HG03342 (cell line): Measurements from ENCODE around the gene SEMA5A.

Source experiments
- ATAC-seq: cut with Tn5 transposase; IDR thresholded peaks from one replicate; pipeline ENCODE4 v1.9.1; 2021; ENCODE audit warnings: mild to moderate bottlenecking, moderate library complexity; ENCODE audit not compliant: unreplicated experiment

SEMA5A gene

GRCh38 chr5:9072701-9073100 lies 473.2 kb downstream of the SEMA5A start:
- ATAC-seq: no peak

- no peak for ATAC-seq
Observed at GRCh38 chr5:9071524-9071923, 474.4 kb downstream of the SEMA5A start.

- no peak for ATAC-seq
Observed at GRCh38 chr5:9071074-9071473, 474.8 kb downstream of the SEMA5A start.

DNA sequence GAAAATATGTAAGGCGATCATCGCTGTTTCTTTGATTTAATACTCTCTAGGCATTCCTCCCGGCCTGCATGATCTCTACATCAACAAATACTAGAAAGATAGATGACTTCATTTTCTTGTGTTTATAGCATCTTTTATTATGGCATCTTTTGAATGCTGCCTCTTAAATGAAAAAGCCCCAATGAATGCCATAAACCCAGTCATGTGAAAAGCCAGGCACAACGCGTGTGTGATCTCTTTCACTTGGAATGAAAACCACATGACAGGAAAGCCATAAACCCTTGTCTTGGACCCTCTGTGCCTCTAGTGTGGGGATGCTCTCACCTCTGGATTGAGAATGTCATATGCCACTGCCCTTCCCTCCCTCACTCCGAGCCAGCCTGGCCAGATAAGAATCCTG lies 476.2 kb downstream of the SEMA5A start:
- ATAC-seq: no peak

GRCh38 chr5:9067154-9067553 lies 478.7 kb downstream of the SEMA5A start:
- ATAC-seq: no peak

DNA sequence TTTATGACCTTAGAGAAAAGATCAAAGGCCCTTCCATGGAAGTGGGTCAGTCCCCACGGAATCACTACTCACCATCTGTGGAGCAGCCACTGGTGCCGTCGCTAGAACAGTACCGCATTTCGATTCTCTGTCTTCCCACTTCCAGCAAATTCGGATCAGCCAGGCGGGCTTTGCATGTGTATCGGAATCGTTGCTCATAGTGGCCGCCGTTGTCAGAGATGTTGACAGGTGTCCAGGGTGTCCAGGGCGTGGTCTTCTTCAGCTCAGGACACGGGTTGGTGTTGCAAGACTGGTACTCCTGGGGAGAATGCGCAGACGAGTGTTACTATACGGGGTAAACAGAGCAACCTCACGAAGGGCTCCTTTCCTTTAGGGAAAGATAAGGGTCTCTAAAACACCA lies 479.5 kb downstream of the SEMA5A start:
- ATAC-seq: no peak

DNA sequence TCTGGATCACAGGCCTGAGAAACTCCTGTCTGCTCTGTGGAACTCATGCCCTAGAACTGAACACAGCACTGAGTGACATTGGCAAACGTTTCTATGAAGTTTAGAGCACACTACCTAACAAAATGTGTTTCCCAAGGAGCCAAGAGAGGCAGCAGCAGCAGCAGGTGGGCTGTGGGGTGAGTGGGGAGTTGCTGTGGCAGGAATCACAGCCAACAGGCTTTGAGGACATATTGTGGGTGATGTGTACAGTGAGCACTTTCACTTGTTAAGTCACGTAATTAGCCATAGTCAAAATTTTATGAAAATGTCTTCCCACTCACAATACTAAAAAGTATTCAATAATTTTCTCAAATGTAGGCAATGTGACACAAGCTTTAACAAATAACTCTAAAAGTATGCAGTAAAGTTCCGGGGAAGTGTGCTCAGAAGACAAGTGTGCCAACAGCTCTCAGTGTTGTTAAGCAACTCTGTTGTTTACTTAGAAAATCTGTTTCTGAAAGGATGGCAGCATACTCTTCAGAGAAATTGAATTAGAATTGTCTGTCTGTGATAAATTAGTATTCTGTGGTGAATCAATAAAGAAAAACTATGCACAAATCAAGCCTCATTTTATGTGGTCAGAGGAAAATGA lies 482.1 kb downstream of the SEMA5A start:
- ATAC-seq: no peak

GRCh38 chr5:9062873-9063272 lies 483.0 kb downstream of the SEMA5A start:
- no peak for ATAC-seq

DNA sequence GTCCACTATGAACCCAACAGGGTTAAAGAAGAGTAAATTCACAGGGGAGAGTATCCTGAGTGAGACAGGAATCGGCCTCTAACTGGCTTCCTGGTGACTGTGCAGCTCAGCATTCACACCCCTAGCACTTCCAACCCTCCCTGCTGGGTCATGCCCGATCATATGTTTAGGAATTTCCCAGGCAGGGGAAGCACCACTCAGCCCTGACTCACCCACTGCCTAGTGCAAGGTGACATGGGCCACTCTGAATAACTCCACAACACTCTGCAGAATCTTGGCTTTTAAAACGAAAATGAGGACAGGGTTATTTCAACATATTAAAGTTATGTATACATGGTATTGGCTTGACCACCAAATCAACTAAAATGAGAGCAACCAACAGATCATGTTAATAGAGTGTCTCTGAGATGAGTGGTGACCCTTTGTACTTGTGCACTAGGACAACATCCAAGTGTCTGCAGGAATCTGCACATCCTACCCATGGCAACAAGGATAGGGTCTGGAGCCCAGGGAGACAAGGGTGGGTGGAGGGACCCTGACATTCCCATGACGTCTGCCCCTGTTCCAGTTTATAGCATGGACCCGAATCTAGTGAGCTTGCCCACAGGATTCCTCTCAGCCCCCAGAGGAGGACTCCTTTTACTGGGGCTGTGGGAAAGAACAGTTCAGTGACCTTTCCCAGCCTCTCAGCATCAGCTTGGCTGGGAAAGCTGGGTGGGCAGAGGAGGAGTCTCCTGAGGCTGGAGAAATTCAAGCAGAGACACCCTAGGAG lies 485.8 kb downstream of the SEMA5A start:
- ATAC-seq: no peak

DNA sequence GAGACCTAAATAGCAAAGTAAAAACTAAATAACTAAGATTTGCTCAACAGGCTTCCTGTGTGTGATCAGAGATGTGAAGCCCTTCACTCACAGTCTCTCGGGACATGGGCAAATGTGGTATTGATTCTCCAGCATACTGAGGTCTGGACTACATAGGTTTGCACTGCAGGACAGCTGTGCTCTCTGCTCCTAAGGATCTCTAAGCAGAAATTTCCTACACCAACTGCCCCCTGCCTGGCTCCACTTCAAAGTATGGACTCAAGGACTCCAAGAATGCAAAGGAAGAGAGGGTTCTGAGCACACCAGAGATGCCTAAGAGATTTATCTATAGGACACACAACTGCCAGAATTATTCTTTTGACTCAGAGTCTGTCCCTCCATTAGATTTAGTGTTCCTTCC lies 487.2 kb downstream of the SEMA5A start:
- ATAC-seq: no peak

DNA sequence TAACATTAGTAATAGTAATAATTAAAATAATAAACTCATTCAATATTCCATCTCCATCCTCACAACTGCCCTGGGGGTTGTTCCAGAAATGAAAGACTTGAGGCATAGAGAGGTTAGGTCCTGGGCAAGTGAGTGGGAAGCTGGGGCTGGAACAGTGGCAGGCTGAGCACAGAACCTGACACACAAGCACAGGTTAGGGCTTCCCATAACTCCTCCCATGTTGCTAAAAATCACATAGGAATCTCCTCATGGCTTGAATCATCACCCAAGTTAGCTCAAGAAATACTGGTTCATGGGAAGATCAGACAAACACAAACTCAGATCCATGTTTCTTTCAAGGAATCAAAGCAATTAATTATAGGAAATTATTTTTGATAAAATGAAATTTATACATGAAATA lies 487.7 kb downstream of the SEMA5A start:
- ATAC-seq: no peak

GRCh38 chr5:9057406-9058000 lies 488.4 kb downstream of the SEMA5A start:
- ATAC-seq: no peak

GRCh38 chr5:9056046-9056445 lies 489.8 kb downstream of the SEMA5A start:
- ATAC-seq: no peak

- ATAC-seq: no peak
Observed at GRCh38 chr5:9054821-9055589, 490.9 kb downstream of the SEMA5A start.

GRCh38 chr5:9054322-9054721 lies 491.6 kb downstream of the SEMA5A start:
- ATAC-seq: no peak

DNA sequence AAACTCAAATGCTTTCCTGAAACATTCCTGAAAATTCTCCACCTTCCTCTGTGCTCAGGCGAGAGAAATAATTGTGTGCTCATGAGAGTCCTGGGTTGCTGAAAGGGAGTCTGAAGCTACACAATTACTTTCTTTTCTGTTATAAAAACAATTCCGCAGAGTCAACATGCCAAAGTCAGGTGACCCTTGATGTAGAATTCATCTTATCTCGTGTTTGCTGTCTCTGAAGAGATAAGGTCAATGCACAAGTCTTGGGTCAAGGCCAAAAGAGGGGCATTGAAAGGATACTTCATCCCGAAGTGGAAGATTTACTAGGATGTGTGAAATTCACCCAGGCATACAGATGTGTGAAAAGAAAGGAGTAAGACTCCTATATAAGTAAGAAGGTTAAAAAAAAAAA lies 493.5 kb downstream of the SEMA5A start:
- no peak for ATAC-seq

DNA sequence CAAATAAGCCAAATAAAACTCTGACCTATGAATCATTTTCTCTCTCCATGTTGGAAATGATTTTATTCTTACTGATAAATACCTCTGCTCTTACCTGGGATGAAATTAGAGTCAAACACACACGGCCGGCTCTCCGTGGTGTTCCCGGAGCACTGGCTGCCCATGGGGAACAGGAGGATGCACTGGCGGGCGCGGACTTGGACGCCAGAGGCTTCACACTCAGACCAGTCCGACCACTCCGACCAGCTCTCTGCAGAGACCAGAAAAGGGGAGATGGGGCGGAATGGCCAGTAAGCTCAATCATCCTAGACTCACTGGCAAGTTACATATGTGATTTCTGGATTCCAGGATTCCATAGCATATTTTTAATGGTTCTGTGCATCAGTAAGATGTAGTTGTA lies 494.1 kb downstream of the SEMA5A start:
- no peak for ATAC-seq

- no peak for ATAC-seq
Observed at GRCh38 chr5:9047932-9048331, 497.9 kb downstream of the SEMA5A start.

DNA sequence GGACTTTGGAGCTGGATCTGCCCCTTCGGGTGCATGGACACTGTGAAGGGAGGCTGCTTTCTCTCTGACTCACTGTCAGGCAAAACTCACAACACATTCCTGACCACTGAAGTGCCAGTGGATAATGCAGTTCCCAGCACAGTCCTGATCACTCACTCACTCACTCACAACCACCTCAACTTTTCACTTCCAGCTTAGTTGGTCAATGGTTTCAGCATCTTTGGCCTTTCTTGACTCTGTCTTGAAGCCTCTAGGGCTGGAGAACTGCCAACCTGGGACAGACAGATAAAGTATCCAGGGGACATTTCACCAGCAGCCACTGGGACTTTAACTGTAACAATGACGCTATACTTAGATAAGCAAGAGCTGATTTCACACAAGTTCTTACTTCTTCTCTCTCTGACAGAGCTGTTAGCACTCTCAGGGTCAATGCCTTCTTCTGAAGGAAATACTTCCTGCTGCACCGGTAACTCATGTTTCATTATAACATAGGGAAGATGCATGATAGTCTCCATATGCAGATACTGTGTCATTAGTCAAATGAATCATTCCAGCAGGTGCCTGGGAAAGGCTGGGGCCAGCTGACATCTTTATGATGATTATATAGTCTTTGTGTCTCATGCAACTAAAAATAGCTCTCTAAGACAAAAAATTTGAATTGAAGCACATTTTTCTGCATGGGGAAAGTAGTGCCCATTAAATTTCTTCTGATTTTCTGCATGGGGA lies 499.0 kb downstream of the SEMA5A start:
- ATAC-seq: no peak

GRCh38 chr5:9045946-9046345 lies 499.9 kb downstream of the SEMA5A start:
- no peak for ATAC-seq

GRCh38 chr5:9042241-9042640 lies 503.6 kb downstream of the SEMA5A start:
- ATAC-seq: no peak
